ENCODE measurements around the gene CYGB.
A peak's percentile ranks its signal among the peaks of the same experiment; 100 is the strongest.

The CYGB gene

GRCh38 chr17:76487451-76488192, 49.9 kb downstream of the CYGB start:
- Histone ChIP-seq H3K4me1 (ENCODE audit: control insufficient read depth, insufficient read depth, low read length) (no peaks in the 10 kb centered on the region), H3K9me3 (ENCODE audit: control insufficient read depth, insufficient read depth, low read depth, low read length) (no peaks in the 10 kb centered on the region), H3K36me3 (ENCODE audit: control insufficient read depth in 2 of 2, insufficient read depth in 1 of 2, low read length in 2 of 2) (no peaks in the 10 kb centered on the region), H3K4me3 (ENCODE audit: low read depth, low read length) (no peak overlapping the region), H3K27ac (ENCODE audit: extremely low read depth, low read depth, low read length) (no peak overlapping the region)
- TF ChIP-seq ZNF677 (tag by site-specific recombination; IDR thresholded peaks at IDR 0.05): no peak
- no peak for TF ChIP-seq ZNF416 (tag by site-specific recombination; IDR thresholded peaks at IDR 0.05)
- no peak for TF ChIP-seq ZNF571 (tag by site-specific recombination; IDR thresholded peaks at IDR 0.05)
- TF ChIP-seq YY2 (tag by site-specific recombination; IDR thresholded peaks at IDR 0.05): no peak
- TF ChIP-seq ZNF26 (tag by site-specific recombination; IDR thresholded peaks at IDR 0.05): no peak
- TF ChIP-seq CTCF (tag by site-specific recombination; IDR thresholded peaks at IDR 0.05): no peak
- TF ChIP-seq ZNF19 (tag by site-specific recombination; IDR thresholded peaks at IDR 0.05; ENCODE audit: low read depth): no peak
- TF ChIP-seq ZNF777 (tag by site-specific recombination; IDR thresholded peaks at IDR 0.05; ENCODE audit: borderline replicate concordance): no peak
- TF ChIP-seq SETDB1 (IDR thresholded peaks at IDR 0.05; ENCODE audit: insufficient read length, low read length): no peak
- CTCF ChIA-PET: interaction anchor here (0.6 to 1.3 kb wide), 5 partner anchors 12 to 128 kb away, joined by 3 to 5 read pairs (median 3); partner anchors contain the start of gene AANAT
- POLR2A ChIA-PET: no interaction called here

GRCh38 chr17:76485569-76485968, 51.9 kb downstream of the CYGB start:
- ChIA-PET CTCF (interaction anchor here (0.6 to 1.1 kb wide), 3 partner anchors 18 to 304 kb away, joined by 3 read pairs; partner anchors contain the start of gene AANAT), POLR2A (interaction anchor here (0.6 to 1.0 kb wide), 2 partner anchors 8 to 1280 kb away, joined by 3 to 4 read pairs; partner anchors contain the start of gene NUP85)
- Histone ChIP-seq H3K27ac (ENCODE audit: extremely low read depth, low read depth, low read length) (no peak overlapping the region), H3K4me1 (ENCODE audit: control insufficient read depth, insufficient read depth, low read length) (no peaks in the 10 kb centered on the region), H3K9me3 (ENCODE audit: control insufficient read depth, insufficient read depth, low read depth, low read length) (no peaks in the 10 kb centered on the region), H3K4me3 (ENCODE audit: low read depth, low read length) (no peak overlapping the region), H3K36me3 (ENCODE audit: control insufficient read depth in 2 of 2, insufficient read depth in 1 of 2, low read length in 2 of 2) (no peaks in the 10 kb centered on the region)
- TF ChIP-seq ZBTB6 (tag by site-specific recombination; IDR thresholded peaks at IDR 0.05) (0 out of 2 replicates have a peak, but pooled peaks have one; percentile 47), SP2 (tag by site-specific recombination; IDR thresholded peaks at IDR 0.05) (0 out of 2 replicates have a peak, but pooled peaks have one; percentile 11), ZNF600 (tag by site-specific recombination; IDR thresholded peaks at IDR 0.05) (peak; percentile 65; the same call in 1 of the 2 replicates), ZNF24 (tag by site-specific recombination; IDR thresholded peaks at IDR 0.05) (no peak), ZNF366 (tag by site-specific recombination; conservative IDR thresholded peaks at IDR 0.05) (0 out of 2 replicates have a peak, but pooled peaks have one; percentile 4), ZBTB11 (tag by site-specific recombination; conservative IDR thresholded peaks at IDR 0.05; ENCODE audit: low read depth) (no peak)
